ENCODE results near the gene KRT72. TPM values are rescaled to one million over a fixed set of nuclear protein-coding genes. Genes with fewer than 3 reads are reported as not detected.

KRT72 gene
- total RNA-seq, 1 experiment from 2014 or later: 0.17 TPM

GRCh38 chr12:52645120-52645761 lies 44.0 kb upstream of the KRT72 start:
- DNase-seq (ENCODE audit: low read depth, low spot score) (no peak), ATAC-seq (no peak)
- BruUV-seq (replicated peaks): no TSS peak
- CTCF ChIA-PET: no interaction called here
- Histone ChIP-seq H4K20me1 (ENCODE audit: insufficient read depth) (no peaks in the 10 kb centered on the region), H3K4me2 (ENCODE audit: low read length) (no peak overlapping the region), H3K27me3 (ENCODE audit: insufficient read depth, low read length) (peaks cover 6% of the 10 kb centered on the region; the same call in 1 of the 2 replicates), H3K9me2 (ENCODE audit: insufficient read depth) (no peaks in the 10 kb centered on the region), H3K9me3 (ENCODE audit: control insufficient read depth in 1 of 2, insufficient read depth in 1 of 2, low read depth in 1 of 2, low read length in 2 of 2) (no peaks in the 10 kb centered on the region), H3K4me1 (ENCODE audit: control insufficient read depth in 1 of 2, insufficient read depth in 2 of 2, low read length in 2 of 2) (no peaks in the 10 kb centered on the region), H2AFZ (ENCODE audit: low read depth, low read length, poor library complexity, severe bottlenecking) (no peak overlapping the region), H3K36me3 (ENCODE audit: control insufficient read depth in 1 of 2, insufficient read depth in 2 of 2, low read length in 2 of 2) (no peaks in the 10 kb centered on the region), H3K9ac (ENCODE audit: low read length) (no peak overlapping the region), H3K4me3 (replicated peaks in 1 of 2; ENCODE audit: low read depth in 1 of 2, low read length in 2 of 2) (no peak overlapping the region), H3K79me2 (ENCODE audit: insufficient read depth, low read length) (no peaks in the 10 kb centered on the region), H3K27ac (ENCODE audit: low read depth, low read length) (no peak overlapping the region)
- intact Hi-C loops (cut with micrococcal nuclease): no loop called here
- TF ChIP-seq SP1 (IDR thresholded peaks at IDR 0.05; ENCODE audit: low read depth) (no peak), EZH2 (IDR thresholded peaks at IDR 0.05) (no peak), ZNF274 (IDR thresholded peaks at IDR 0.05; ENCODE audit: low read depth, low read length) (no peak), REST (IDR thresholded peaks at IDR 0.05; ENCODE audit: low read depth) (no peak), EGR1 (IDR thresholded peaks at IDR 0.05; ENCODE audit: low read depth) (no peak), SIN3A (IDR thresholded peaks at IDR 0.05; ENCODE audit: low read depth) (no peak), RAD21 (IDR thresholded peaks at IDR 0.05; ENCODE audit: low read depth) (no peak), FOSL1 (IDR thresholded peaks at IDR 0.05; ENCODE audit: low read depth) (no peak), JUND (IDR thresholded peaks at IDR 0.05) (no peak), YY1 (IDR thresholded peaks at IDR 0.05; ENCODE audit: extremely low read depth, insufficient replicate concordance, low read depth, low read length) (no peak), CEBPB (IDR thresholded peaks at IDR 0.05; ENCODE audit: low read depth) (no peak)
- RAD21 ChIA-PET (ENCODE audit: low non-redundant PET in 1 of 2, low total read pairs in 2 of 2, uncharacterized antibody in 2 of 2, unreplicated experiment in 2 of 2): no interaction called here
- POLR2A ChIA-PET: no interaction called here

All from HCT116 (cell line).